ENCODE results near the gene ANKS6.

ANKS6 gene

GRCh38 chr9:98793031-98793430 is 3.3 kb downstream of the ANKS6 start:
- no peaks in the 10 kb centered on the region for H3K9me3 ChIP-seq
- H3K4me1 ChIP-seq: peaks cover 10% of the 10 kb centered on the region
- no peaks in the 10 kb centered on the region for H3K27me3 ChIP-seq (ENCODE audit: low read depth)
- H3K4me3 ChIP-seq: no peak overlapping the region
- peaks cover 18% of the 10 kb centered on the region for H3K36me3 ChIP-seq (replicated peaks)
- in situ Hi-C loops (cut with MboI; ENCODE audit: low sequenced_read_pairs): no loop called here
- no peak for DNase-seq (ENCODE audit: low spot score in 2 of 2)

- Histone ChIP-seq H3K9me3 (no peaks in the 10 kb centered on the region), H3K4me1 (peaks cover 10% of the 10 kb centered on the region), H3K4me3 (no peak overlapping the region), H3K27me3 (ENCODE audit: low read depth) (no peaks in the 10 kb centered on the region), H3K36me3 (replicated peaks) (peaks cover 18% of the 10 kb centered on the region)
- in situ Hi-C loops (cut with MboI; ENCODE audit: low sequenced_read_pairs): no loop called here
- DNase-seq (ENCODE audit: low spot score in 2 of 2): no peak
Observed at GRCh38 chr9:98791608-98792490, 4.5 kb downstream of the ANKS6 start.

- DNase-seq (ENCODE audit: low spot score in 2 of 2): peak; percentile 25 to 78
- no peaks in the 10 kb centered on the region for H3K27me3 ChIP-seq (ENCODE audit: low read depth)
- H3K36me3 ChIP-seq (replicated peaks): peaks cover 18% of the 10 kb centered on the region
- H3K9me3 ChIP-seq: no peaks in the 10 kb centered on the region
- in situ Hi-C loops (cut with MboI; ENCODE audit: low sequenced_read_pairs): no loop called here
- H3K4me3 ChIP-seq: no peak overlapping the region
- H3K4me1 ChIP-seq: peaks cover 7% of the 10 kb centered on the region
Observed at GRCh38 chr9:98790842-98791607, 5.3 kb downstream of the ANKS6 start.

- peaks cover 7% of the 10 kb centered on the region for H3K4me1 ChIP-seq
- no peak overlapping the region for H3K4me3 ChIP-seq
- H3K9me3 ChIP-seq: no peaks in the 10 kb centered on the region
- no peaks in the 10 kb centered on the region for H3K27me3 ChIP-seq (ENCODE audit: low read depth)
- in situ Hi-C loops (cut with MboI; ENCODE audit: low sequenced_read_pairs): no loop called here
- peaks cover 18% of the 10 kb centered on the region for H3K36me3 ChIP-seq (replicated peaks)
- no peak for DNase-seq (ENCODE audit: low spot score in 2 of 2)
Observed at GRCh38 chr9:98790134-98790841, 6.1 kb downstream of the ANKS6 start.

DNA sequence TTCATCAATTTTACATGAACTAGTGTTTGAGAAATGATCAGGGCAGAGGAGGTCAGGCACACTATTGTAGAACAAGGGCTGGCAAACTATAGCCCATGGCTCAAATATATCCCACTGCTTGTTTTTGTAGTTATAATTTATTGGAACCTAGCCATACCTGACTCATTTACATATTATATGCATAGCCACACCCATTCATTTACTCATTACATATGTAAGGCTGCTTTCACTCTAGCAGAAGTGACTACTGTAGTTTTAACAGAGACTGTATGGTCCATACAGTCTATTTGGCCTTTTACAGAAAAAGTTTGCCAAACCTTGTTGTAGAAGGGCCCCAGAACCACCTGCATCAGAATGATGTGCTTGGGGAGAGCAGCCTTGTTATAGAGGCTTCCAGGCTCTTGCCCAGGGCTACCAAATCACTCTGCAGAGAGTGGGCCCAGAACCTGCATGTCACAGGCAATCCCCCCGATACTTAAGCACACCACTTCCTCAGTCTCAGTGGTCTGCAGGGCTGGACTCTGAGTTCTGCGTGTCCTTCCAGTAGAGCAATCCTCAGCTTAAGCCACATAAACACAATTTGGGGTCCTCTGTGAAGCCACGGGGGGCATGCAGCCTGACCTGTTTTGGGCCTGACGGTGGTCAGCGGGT is 6.7 kb downstream of the ANKS6 start:
- no peaks in the 10 kb centered on the region for H3K27me3 ChIP-seq (ENCODE audit: low read depth)
- no peaks in the 10 kb centered on the region for H3K9me3 ChIP-seq
- peaks cover 2% of the 10 kb centered on the region; the same call in 1 of the 2 replicates for H3K4me1 ChIP-seq
- in situ Hi-C loops (cut with MboI; ENCODE audit: low sequenced_read_pairs): no loop called here
- no peak for DNase-seq (ENCODE audit: low spot score in 2 of 2)
- H3K36me3 ChIP-seq (replicated peaks): peaks cover 18% of the 10 kb centered on the region
- H3K4me3 ChIP-seq: no peak overlapping the region

GRCh38 chr9:98787766-98788335 is 8.5 kb downstream of the ANKS6 start:
- H3K4me3 ChIP-seq: no peak overlapping the region
- H3K27me3 ChIP-seq (ENCODE audit: low read depth): no peaks in the 10 kb centered on the region
- H3K9me3 ChIP-seq: no peaks in the 10 kb centered on the region
- peaks cover 22% of the 10 kb centered on the region for H3K36me3 ChIP-seq (replicated peaks)
- peaks cover 2% of the 10 kb centered on the region; the same call in 1 of the 2 replicates for H3K4me1 ChIP-seq
- no peak for DNase-seq (ENCODE audit: low spot score in 2 of 2)
- in situ Hi-C loops (cut with MboI; ENCODE audit: low sequenced_read_pairs): no loop called here

DNA sequence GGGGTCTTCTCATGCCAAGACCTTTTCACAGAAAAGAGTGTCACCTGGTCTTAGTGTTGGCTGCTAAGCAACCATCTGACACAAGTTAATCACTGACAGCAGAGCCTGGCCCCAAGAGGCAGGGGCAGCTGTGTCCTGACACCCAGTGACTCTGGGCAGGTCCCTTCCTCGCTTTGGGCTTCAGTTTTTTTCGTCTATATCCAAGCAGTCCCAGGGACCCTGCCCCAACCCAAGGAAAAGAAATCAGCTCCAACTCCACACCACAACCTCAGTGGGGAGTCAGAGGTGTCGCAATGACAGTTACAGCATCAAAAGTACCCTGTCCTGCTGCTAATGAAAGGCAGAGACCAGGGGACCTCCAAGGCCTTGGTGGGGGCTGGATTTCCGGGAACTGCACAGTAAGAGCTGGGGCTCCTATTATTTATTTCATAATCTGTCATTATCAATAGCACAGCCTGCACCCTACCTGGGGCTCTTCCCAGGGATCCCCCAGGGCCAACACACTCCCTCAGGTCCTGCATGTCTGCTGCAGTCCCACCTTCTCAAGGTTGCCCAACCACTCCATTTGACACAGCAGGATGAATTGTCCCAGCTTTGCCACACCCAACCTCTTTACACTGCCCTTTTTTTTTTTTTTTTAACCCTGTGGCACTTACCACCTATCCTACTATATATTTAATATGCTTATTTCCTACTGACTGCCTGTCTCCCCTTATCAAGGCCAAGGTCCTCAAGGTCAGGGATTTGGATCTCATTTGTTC is 9.4 kb downstream of the ANKS6 start:
- in situ Hi-C loops (cut with MboI; ENCODE audit: low sequenced_read_pairs): no loop called here
- no peaks in the 10 kb centered on the region for H3K9me3 ChIP-seq
- no peaks in the 10 kb centered on the region for H3K27me3 ChIP-seq (ENCODE audit: low read depth)
- DNase-seq (ENCODE audit: low spot score in 2 of 2): no peak
- H3K36me3 ChIP-seq (replicated peaks): peaks cover 22% of the 10 kb centered on the region
- H3K4me1 ChIP-seq: peaks cover 2% of the 10 kb centered on the region; the same call in 1 of the 2 replicates
- no peak overlapping the region for H3K4me3 ChIP-seq

DNA sequence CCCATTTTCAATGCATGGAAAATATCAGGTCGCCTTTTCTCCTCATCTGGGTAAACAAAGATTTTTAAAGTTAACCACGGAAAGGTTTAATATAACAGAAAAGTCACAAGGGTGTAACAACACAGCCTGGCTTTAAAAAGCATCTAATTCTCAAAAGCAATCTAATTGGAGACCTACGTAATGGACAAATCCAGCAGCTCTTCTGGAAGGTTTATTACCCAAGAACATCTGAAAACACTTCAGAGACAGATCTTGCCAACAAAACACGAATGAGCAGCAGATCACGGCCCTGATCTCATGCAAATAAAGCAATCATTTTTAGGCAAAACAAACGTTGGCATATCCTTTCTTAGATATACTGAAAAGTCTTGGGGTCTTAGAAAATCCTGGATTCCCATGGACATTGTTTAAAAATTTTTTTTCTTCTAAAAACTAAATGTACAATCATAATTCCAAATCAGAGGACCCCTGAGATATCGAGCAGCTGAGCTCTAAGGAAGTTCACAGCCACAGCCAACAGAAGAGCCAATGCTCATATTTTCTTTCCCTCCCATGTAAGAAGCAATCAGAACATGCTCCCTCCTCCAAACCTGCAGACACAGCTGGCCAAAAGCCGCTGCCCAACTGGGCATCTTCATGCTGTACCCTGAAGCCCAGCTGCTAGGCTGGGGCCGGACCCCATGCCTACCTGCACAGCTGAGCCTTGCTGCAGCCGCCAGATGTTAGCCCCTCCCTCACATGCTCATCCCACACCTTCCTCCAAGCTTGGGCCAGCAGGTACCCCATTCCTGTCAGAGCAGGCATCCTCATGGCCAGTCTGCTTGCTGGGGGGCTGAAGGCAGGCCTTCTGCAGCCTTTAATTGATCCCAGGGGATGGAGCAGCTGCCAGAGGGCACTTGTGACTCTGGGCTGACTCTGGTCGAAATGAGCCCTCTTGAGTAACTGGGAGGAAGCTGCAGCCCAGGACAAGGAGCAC is 11.2 kb downstream of the ANKS6 start:
- H3K36me3 ChIP-seq (replicated peaks): peaks cover 19% of the 10 kb centered on the region
- no peak overlapping the region for H3K4me3 ChIP-seq
- H3K27me3 ChIP-seq (ENCODE audit: low read depth): no peaks in the 10 kb centered on the region
- no peaks in the 10 kb centered on the region for H3K9me3 ChIP-seq
- no peaks in the 10 kb centered on the region for H3K4me1 ChIP-seq
- in situ Hi-C loops (cut with MboI; ENCODE audit: low sequenced_read_pairs): no loop called here
- DNase-seq (ENCODE audit: low spot score in 2 of 2): no peak

- Histone ChIP-seq H3K4me1 (no peaks in the 10 kb centered on the region), H3K4me3 (no peak overlapping the region), H3K36me3 (replicated peaks) (peaks cover 7% of the 10 kb centered on the region), H3K27me3 (ENCODE audit: low read depth) (no peaks in the 10 kb centered on the region), H3K9me3 (no peaks in the 10 kb centered on the region)
- in situ Hi-C loops (cut with MboI; ENCODE audit: low sequenced_read_pairs): no loop called here
- no peak for DNase-seq (ENCODE audit: low spot score in 2 of 2)
Observed at GRCh38 chr9:98783518-98784226, 12.7 kb downstream of the ANKS6 start.

GRCh38 chr9:98781588-98782383 is 14.6 kb downstream of the ANKS6 start:
- Histone ChIP-seq H3K9me3 (no peaks in the 10 kb centered on the region), H3K4me3 (no peak overlapping the region), H3K4me1 (no peaks in the 10 kb centered on the region), H3K27me3 (ENCODE audit: low read depth) (no peaks in the 10 kb centered on the region), H3K36me3 (replicated peaks) (peaks cover 4% of the 10 kb centered on the region)
- in situ Hi-C loops (cut with MboI; ENCODE audit: low sequenced_read_pairs): no loop called here
- no peak for DNase-seq (ENCODE audit: low spot score in 2 of 2)
